GM19438 (cell line): ENCODE measurements around the gene MICAL1.
"Not testable (repeated sequence)": the region's sequence is repeated elsewhere in the genome, so short reads cannot be mapped to it uniquely, and the experiment has no call there.

ENCODE experiments used
- ATAC-seq: cut with Tn5 transposase; IDR thresholded peaks from one replicate; pipeline ENCODE4 v1.9.1; 2021; ENCODE audit warnings: low read depth; ENCODE audit not compliant: unreplicated experiment

Gene MICAL1

GRCh38 chr6:109477184-109477583 is 21.6 kb upstream of the MICAL1 start:
- no peak for ATAC-seq

GRCh38 chr6:109475625-109476024 is 20.1 kb upstream of the MICAL1 start:
- no peak for ATAC-seq

GRCh38 chr6:109474995-109475394 is 19.4 kb upstream of the MICAL1 start:
- no peak for ATAC-seq

DNA sequence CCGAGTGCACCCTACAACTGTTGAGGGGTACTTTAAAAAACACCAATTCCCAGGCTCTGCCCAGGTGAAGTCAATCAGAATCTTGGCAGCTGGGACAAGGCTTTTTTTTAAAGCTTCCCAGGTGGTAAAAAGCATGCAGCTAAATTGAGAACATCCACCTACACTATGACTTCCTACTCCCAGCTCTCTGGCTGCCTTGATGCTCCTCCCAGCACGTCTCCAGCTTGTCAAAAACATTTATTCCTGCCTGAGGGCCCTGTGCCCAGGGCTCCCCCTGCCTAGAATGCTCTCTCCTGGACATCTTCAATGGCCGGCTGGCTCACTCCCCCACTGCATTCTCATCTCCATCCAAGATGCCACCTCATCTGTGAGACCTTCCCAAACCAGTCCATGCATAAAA is 17.5 kb upstream of the MICAL1 start:
- no peak for ATAC-seq

DNA sequence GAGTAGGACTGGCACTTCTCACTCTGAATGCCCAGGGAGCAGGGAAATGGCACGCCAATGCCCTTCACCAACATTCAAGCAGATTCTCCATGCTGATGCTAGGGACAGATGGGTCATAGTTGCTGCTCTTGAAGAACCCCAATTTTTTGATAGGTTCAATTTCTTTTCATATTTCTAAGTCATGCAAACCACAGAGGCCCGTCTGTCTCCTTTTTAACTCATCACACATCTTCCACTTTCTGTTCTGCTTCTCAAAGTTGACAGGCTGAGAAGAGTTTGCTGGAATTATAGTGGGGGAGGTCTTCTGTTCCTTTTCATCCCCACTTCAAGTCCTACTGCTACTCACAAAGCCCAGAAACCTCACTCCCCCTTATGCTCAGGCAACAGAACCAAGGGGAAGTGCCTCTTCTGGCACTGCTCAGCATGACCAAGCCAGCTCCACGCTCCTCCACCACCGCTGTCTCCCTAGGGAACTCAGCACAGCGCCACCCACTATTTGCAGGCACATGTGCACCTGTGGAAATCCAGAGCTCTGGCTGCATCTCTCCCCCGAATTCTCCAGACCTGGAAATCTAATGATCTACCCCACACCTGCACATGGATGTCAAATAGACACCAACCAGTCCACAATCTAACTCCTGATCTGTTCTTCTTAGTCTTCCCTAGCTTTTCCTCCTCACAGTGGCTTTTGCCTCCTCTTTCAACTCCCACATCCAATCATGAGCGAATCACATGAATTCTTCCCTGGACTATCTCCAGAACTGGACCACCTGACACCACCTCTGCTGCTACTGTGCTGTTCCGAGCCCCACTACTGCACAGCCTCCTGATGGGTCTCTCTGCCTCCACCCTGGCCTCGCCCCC is 16.8 kb upstream of the MICAL1 start:
- ATAC-seq, result peak; percentile 79

DNA sequence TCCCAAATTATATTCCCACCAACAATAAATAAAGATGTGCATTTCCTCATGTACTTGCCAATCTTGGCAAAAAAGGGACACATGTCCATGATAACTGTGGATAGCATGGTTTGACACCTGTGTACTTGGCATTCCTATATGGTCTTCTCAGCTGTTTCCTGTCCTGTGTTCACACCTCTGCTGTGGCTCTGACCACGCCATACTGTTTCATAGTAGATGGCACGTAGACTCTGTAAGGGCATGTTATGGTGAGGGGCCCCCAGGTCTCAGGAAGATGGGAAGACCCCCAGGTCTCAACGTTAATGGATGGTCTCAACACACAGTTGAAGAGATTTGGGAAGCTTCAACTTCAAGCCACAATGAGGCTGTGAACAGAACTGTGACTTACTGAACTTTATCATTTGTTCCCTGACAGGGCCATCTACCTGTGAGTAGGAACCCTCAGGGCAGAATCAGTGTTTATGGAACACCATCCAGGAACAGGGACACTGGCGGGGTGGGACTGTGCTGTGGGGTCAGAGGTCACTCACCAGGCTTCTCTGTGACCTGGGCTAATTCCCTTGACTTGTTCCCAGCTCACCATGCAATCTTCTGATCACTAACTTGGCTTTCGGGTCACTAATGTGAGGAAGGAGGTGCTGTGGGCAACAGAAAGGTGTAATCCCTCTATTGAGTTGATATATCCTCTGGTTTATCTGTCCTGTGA is 15.7 kb upstream of the MICAL1 start:
- ATAC-seq, result no peak

DNA sequence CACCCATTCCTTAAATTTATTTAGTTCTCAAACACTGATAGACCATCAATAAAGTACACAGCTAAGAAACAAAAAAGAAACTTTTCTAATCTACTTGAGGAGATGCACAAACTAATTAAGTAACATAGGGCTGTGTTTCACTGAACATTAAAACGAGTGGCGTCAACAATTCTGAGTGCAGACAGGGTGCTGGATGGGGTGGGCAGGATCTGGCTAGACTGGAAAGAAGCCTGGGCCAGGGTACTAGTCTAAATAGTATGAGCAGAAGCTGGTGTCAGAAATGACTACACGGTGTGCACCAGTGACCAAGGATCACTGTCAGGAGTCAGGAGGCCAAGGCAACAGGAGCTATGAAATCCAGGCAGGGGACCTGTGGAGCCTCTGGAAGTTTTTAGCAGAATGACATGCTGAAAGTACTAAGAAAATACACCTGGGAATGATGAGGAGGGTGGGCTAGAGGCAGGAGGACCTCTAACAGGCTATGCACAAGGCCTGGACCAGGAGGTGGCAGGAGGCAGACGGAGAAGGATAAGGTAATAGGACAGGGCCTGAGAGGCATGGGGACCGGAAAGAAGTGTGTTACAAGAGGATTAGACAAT is 14.1 kb upstream of the MICAL1 start:
- no peak for ATAC-seq

GRCh38 chr6:109467696-109468095 is 12.1 kb upstream of the MICAL1 start:
- ATAC-seq, result no peak

GRCh38 chr6:109466212-109466923 is 10.8 kb upstream of the MICAL1 start:
- no peak for ATAC-seq

- no peak for ATAC-seq
These were observed 10.2 kb upstream of the MICAL1 start for GRCh38 chr6:109465772-109466171.

DNA sequence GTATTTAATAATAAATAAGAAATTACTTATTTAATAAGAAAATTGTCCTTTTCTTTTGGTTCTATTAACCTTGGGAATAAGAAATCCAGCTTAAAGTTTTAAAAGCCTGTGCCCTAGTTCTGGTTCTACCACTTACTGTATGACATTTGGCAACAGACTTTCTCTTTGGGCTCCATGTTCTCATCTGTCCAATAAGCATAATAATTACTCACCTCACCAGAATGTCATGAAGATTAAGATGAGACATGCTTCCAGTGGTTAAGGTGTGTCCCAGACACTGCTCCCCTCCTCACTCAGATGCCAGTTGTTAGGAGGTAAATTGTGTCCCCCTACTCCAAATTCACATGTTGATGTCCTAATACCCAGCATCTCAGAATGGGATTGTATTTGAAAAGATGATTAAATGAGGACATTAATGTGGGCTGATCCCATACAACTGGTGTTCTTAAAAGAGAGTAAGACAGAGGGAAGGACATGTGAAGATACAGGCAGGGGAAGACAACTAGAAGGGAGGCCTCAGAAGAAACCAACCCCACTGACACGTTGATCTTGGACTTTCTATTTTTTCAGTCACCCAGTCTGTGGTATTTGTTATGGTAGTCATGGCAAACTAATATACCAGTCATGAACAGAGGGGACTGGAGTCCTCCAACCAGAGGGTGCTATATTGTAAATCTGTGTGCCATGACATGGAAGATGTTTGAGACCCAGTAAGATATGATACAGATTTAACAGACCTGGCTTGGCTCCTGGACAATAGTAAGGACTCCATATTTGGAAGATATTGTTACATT is 6.4 kb upstream of the MICAL1 start:
- no peak for ATAC-seq

- ATAC-seq, result not testable (repeated sequence)
These were observed 5.6 kb upstream of the MICAL1 start for GRCh38 chr6:109461205-109461604.

DNA sequence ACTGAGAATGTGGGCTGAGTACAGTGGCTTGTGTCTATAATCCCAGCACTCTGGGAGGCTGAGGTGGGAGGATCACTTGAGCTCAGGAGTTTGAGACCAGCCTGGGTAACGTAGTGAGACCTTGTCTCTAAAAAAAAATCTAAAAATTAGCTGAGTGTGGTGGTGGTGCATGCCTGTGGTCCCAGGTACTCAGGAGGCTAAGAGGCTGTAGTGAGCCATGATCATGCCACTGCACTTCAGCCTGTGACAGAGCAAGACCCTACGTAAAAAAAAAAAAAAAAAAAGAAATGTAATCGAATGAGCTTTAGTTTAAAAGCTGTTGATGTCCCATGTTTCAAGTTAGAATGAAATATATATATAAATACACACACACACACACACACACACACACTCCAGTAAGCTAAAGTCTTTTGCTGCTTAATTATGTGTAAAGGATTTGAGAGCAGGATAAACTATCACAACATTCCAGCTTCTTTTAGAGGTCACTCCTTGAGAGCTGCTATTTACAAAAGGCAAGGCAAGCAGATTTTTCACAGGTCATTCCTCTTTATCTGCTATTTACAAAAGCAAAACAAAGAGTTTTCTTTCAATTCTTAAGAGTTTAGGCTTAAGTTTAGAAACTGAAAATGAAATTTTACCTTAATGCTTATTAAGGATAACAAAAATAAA is 4.7 kb upstream of the MICAL1 start:
- no peak for ATAC-seq

DNA sequence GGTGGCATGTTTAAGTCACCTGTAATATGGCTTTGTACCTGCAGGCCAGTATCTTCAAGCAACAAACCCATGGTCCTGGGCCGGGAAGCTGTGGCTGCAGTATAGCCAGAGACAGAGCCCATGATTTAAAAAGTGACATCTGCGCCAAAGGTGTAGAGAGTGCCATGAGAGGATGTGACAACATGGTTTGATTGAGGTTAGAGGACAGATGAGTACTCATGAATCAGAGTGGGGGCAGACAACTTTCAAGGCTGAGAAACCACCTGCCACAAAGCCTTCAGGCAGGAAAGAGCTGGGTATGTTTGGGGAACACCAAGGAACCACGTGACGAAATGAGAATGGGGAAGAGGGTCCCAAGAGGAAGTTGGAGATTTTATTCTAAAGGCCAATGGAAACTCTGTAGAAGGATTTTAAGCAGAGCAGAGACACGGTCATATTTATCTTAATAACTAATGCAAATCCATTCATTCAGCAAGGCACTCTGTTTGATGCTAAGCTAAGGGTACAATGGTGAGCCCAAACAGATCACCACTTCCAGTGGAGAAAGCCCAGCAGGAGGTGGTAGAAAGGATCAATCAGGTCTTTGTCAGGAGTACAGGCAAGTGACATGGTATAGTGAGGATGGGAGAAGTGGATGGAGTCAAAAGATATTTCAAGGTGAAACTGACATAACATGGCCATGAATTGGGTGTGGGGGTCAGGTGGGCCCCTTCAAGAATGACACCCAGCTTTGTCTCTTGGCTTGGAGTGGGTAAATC is 3.4 kb upstream of the MICAL1 start:
- ATAC-seq, result no peak

DNA sequence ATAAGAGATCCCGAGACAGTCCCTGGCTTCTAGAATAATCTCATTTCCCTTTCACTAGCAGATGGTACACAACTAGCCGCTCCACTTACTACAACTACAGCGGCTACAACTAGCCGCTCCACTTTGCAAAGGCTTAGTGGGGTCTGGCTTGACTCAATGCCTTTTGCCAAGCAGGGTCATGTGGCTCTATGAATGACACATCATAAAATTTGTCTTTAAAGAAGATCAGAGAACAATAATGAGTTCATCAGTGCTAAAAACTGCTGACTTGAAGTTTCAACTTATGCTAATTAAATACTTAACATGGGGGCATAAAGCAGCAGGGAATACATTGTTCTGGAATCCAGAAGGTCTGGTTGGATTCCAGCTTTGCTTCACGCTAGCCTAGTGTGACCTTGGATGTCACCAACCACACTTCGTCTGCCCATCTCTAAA is 2.0 kb upstream of the MICAL1 start:
- no peak for ATAC-seq

DNA sequence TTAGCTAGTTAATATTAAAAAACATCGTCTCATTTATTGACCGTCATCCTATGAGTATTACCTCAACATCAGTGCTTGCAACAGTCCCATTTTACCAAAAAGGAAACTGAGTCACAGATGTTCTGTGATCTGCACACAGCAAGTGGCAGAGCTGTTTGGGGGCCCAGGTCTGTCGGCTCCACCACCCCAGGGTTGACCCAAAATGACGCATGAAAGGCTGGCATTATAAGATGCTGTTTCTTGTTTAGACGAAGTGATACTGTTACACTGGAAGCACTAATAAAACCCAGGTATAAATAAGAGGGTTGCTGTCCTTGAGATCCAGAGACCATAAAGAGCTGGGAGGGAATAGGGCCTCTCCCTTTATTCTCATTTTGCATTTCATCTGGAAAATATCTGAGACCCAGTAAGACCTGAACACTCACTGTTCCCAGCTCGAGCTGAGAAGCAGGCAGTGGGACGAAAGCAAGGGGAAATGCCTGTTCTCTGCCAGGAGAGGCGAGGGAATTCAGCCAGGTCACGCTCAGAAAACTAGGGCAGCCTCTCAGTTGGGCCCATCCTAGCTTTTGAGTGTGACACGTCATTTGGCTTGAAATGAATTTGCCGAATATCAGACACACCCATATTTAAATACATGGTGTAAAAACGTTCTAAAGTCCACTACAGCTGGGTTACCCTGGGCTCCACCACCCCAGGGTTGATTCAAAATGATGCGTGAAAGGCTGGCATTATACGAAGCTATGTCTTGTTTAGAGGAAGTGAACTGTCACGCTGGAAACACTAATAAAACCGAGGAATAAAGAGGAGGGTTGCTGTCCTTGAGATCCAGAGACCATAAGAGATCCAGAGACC is 1.4 kb upstream of the MICAL1 start:
- no peak for ATAC-seq

DNA sequence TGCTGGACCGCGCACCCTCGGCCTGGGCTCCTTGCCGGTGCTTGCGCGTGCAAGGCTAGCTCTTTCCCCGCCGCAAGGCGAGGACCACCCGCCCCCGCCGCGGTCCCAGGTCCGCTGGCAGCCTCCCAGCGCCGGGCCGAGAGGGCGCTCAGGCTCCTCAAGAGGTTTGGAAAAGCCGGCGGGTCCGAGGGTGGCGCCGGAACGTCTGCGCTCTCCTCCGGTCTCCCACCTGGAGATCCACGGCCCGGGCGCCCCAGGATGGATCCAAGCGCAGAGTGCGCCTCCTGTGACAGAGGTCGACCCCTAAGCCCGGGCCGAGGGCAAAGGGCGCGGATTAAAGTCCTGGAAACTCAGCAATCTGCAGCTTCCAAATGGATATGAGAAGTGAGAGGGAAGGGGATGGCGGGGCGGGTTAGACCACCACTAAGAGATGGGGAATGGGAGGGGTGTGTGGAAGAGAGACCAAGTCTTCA is 575 bp upstream of the MICAL1 start:
- ATAC-seq, result peak; percentile 7
